Measurements from ENCODE around the gene RFC4.
A peak's percentile ranks its signal among the peaks of the same experiment; 100 is the strongest.

RFC4 gene

DNA sequence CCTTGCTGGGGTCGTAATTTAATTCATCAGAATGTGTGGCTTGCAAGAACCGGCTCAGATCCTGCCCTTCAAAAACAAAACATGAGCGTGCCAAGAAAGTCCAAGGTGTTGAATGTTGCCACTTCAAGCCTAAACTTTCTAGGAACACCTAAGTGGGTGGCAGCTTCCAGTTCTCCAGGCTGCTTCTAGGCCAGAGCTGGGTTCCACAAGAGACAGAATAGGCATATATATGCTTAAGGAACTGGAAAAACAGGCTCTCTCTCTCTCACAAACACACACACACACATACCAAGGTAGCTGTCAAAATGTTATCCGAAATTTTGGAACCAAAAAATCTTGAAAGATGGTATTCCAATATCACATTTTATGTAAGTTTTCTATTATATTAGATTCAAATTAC is 35.3 kb upstream of the RFC4 start:
- Histone ChIP-seq H3K4me3 (ENCODE audit: low read length) (no peak overlapping the region), H3K9ac (ENCODE audit: low read depth, low read length) (no peak overlapping the region), H3K4me2 (ENCODE audit: low read length) (no peak overlapping the region), H3K4me1 (ENCODE audit: control insufficient read depth, insufficient read depth, low read length) (no peaks in the 10 kb centered on the region), H3K9me3 (replicated peaks; ENCODE audit: low read length) (no peaks in the 10 kb centered on the region), H3K27me3 (ENCODE audit: control insufficient read depth, insufficient read depth, low read length) (peaks cover 25% of the 10 kb centered on the region), H3K36me3 (ENCODE audit: insufficient read depth, low read length) (no peaks in the 10 kb centered on the region)

DNA sequence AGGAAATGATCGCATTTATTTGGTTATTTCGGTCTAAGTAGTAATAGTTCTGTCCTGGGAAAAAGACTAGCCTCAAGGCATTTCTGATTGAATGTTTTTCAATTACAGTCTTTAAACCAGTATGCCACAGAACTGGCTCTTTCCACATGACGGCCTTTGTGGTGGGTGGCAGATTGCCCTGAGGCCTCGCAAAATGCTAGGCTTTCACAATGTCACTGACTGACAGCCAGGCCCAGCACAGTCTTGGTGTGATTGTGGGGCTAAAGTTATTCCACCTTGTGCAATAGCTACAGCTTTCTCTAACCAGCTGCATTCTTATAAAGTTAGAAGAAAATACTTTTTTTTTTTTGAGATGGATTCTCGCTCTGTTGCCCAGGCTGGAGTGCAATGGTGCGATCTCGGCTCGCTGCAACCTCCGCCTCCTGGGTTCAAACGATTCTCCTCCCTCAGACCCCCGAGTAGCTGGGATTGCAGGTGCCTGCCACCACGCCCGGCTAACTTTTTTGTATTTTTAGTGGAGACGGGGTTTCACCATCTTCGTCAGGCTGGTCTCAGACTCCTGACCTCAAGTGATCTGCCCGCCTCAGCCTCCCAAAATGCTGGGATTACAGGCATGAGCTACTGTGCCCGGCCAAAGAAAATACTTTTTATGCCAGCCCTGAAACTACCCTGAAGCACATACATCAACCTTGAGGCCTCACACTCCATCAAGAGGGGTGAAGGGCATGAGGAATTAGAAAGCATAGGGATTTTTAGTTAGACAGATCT is 33.8 kb upstream of the RFC4 start:
- Histone ChIP-seq H3K27me3 (ENCODE audit: control insufficient read depth, insufficient read depth, low read length) (peaks cover 13% of the 10 kb centered on the region), H3K36me3 (ENCODE audit: insufficient read depth, low read length) (no peaks in the 10 kb centered on the region), H3K4me3 (ENCODE audit: low read length) (no peak overlapping the region), H3K9me3 (replicated peaks; ENCODE audit: low read length) (no peaks in the 10 kb centered on the region), H3K4me2 (ENCODE audit: low read length) (no peak overlapping the region), H3K9ac (ENCODE audit: low read depth, low read length) (no peak overlapping the region), H3K4me1 (ENCODE audit: control insufficient read depth, insufficient read depth, low read length) (no peaks in the 10 kb centered on the region)

DNA sequence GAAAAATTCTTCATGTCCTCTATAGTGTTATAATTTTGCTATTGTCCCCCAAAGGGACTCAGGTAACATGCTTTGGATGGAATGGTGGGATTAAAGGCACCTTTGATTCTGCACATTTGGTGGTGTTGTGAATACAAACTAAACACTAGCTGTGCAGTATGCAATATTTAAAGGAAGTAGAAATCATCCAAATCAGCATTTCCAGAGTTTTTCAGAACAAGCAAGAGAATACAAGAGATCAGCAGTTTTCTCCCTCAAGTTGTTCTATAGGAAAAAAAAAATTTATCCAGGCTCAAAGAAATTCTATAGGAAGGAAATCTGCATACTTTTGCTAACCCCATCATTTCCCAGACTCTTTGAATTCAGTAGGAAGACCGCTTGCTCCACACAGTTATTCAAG is 26.0 kb upstream of the RFC4 start:
- Histone ChIP-seq H3K36me3 (ENCODE audit: insufficient read depth, low read length) (no peaks in the 10 kb centered on the region), H3K4me3 (ENCODE audit: low read length) (no peak overlapping the region), H3K9me3 (replicated peaks; ENCODE audit: low read length) (no peaks in the 10 kb centered on the region), H3K4me2 (ENCODE audit: low read length) (no peak overlapping the region), H3K27me3 (ENCODE audit: control insufficient read depth, insufficient read depth, low read length) (peaks cover 46% of the 10 kb centered on the region), H3K4me1 (ENCODE audit: control insufficient read depth, insufficient read depth, low read length) (no peaks in the 10 kb centered on the region), H3K9ac (ENCODE audit: low read depth, low read length) (no peak overlapping the region)

DNA sequence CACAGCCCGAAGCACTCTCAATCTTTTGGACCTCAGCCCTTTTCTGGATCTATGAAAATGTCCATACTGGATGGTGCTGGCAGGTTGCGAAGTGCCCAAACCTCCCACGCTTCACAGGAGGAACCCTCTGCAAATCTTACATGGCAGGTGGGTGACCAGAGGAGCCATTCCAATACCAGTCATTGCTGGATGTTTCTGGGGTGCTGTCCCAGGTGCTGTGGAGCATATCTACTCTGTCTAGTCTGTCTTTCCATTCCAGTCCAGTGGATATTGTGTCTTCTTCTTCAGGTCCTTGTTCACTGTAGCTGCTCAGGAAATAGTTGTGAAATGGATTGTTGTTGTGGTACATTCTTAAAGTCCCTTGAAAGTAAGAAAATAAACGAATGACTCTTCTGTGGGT is 25.5 kb upstream of the RFC4 start:
- Histone ChIP-seq H3K4me2 (ENCODE audit: low read length) (no peak overlapping the region), H3K36me3 (ENCODE audit: insufficient read depth, low read length) (no peaks in the 10 kb centered on the region), H3K9ac (ENCODE audit: low read depth, low read length) (no peak overlapping the region), H3K27me3 (ENCODE audit: control insufficient read depth, insufficient read depth, low read length) (peaks cover 46% of the 10 kb centered on the region), H3K9me3 (replicated peaks; ENCODE audit: low read length) (no peaks in the 10 kb centered on the region), H3K4me1 (ENCODE audit: control insufficient read depth, insufficient read depth, low read length) (no peaks in the 10 kb centered on the region), H3K4me3 (ENCODE audit: low read length) (no peak overlapping the region)

DNA sequence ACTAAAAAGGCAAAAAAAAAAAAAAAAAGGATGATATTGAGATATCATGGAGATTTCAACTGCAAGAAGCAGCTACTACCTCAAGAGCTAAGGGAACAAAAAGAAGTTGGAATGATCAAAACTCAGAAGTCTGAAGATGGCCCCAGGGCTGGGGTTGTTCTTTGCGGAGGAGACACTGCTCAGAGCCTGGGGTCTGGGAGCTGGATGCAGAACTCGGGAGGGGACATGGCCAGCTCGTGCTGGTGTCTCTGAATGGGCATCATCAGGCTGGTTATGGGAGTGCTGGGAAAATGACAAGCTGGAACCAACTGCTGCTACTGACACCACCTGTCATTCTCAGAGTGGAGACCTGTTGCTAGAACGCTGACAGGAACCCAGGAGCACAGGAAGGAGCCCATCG is 22.1 kb upstream of the RFC4 start:
- peaks cover 46% of the 10 kb centered on the region for H3K27me3 ChIP-seq (ENCODE audit: control insufficient read depth, insufficient read depth, low read length)
- no peak overlapping the region for H3K9ac ChIP-seq (ENCODE audit: low read depth, low read length)
- H3K4me2 ChIP-seq (ENCODE audit: low read length), result no peak overlapping the region
- no peaks in the 10 kb centered on the region for H3K36me3 ChIP-seq (ENCODE audit: insufficient read depth, low read length)
- H3K4me3 ChIP-seq (ENCODE audit: low read length), result no peak overlapping the region
- H3K9me3 ChIP-seq (replicated peaks; ENCODE audit: low read length), result no peaks in the 10 kb centered on the region
- peaks cover 17% of the 10 kb centered on the region for H3K4me1 ChIP-seq (ENCODE audit: control insufficient read depth, insufficient read depth, low read length)

DNA sequence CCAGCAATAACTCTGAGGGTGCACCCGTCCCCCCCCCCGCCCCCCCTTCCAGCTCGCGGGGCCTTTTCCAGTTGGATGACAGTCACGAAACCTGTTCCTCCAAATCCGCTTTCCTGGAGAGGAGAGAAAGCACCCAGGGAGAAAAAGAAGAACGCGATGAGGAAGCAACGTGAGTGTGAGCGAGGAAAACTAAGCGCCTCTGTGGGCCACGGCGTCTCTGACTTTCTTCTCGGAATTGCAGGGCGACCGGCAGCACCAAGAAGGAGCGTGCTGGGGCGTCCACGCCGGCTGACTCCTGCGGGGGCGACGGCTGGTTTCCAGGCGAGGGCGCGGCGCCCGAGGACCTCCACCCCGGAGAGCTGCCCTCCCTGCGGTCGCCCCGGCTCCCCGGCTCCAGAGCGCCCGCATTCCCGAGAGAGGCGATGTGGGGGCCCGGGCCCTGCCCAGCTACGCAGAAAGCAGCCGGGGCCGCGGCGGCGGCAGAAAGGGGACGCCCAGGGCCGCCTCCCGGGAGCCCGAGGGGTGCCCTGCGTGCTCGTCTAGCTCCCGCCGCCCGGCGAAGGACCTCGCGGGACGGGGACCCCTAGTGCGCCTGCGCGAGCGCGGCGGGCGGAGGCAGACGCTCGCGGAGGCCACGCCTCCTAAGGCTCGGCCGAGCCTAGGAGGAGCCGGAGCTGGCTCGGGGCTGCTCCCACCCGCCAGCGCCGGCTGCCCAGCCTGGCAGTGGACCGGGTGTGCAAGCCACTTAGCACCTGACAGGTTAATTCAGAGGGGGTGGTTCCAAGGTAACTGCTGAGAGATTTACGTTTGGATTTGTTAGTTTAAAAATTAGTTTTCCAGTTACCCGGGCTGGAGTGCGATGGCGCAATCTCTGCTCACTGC is 20.9 kb upstream of the RFC4 start:
- H3K27me3 ChIP-seq (ENCODE audit: control insufficient read depth, insufficient read depth, low read length), result peaks cover 39% of the 10 kb centered on the region
- H3K9ac ChIP-seq (ENCODE audit: low read depth, low read length), result peak overlapping the region; percentile 86
- peak overlapping the region; percentile 98 for H3K4me2 ChIP-seq (ENCODE audit: low read length)
- no peaks in the 10 kb centered on the region for H3K36me3 ChIP-seq (ENCODE audit: insufficient read depth, low read length)
- H3K4me1 ChIP-seq (ENCODE audit: control insufficient read depth, insufficient read depth, low read length), result peaks cover 21% of the 10 kb centered on the region
- H3K9me3 ChIP-seq (replicated peaks; ENCODE audit: low read length), result no peaks in the 10 kb centered on the region
- H3K4me3 ChIP-seq (ENCODE audit: low read length), result peak overlapping the region; percentile 85

DNA sequence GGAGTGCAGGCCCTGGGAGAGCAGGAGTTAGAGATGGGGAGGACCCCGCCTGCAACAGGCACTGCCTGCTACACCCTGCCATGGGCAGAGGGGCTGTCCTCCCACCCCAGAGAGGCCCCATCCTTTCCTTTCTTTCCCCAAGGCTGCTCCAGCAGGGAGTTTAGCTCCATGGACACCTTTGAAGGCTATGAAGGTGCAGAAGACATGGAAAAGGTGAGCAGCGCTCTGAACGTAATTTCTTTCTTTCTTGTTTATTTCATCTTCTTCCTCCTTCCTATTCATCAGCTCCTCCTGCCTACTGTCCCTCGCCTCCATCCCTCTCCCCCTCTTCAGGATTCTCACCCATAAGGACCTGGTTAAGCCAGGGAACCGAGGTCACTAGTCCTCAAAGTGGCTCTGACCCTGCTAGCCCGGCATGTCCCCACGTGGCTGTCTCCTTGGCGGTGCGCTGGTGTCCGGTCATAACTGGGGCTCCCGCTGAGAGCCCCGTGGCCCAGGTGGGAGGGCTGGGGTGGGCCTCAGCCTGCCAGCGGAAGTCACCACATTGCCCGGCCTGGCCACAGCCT is 20.2 kb upstream of the RFC4 start:
- Histone ChIP-seq H3K4me3 (ENCODE audit: low read length) (peak overlapping the region; percentile 85), H3K4me1 (ENCODE audit: control insufficient read depth, insufficient read depth, low read length) (peaks cover 25% of the 10 kb centered on the region), H3K27me3 (ENCODE audit: control insufficient read depth, insufficient read depth, low read length) (peaks cover 32% of the 10 kb centered on the region), H3K9ac (ENCODE audit: low read depth, low read length) (peak overlapping the region; percentile 86), H3K4me2 (ENCODE audit: low read length) (peak overlapping the region; percentile 98), H3K9me3 (replicated peaks; ENCODE audit: low read length) (no peaks in the 10 kb centered on the region), H3K36me3 (ENCODE audit: insufficient read depth, low read length) (no peaks in the 10 kb centered on the region)

DNA sequence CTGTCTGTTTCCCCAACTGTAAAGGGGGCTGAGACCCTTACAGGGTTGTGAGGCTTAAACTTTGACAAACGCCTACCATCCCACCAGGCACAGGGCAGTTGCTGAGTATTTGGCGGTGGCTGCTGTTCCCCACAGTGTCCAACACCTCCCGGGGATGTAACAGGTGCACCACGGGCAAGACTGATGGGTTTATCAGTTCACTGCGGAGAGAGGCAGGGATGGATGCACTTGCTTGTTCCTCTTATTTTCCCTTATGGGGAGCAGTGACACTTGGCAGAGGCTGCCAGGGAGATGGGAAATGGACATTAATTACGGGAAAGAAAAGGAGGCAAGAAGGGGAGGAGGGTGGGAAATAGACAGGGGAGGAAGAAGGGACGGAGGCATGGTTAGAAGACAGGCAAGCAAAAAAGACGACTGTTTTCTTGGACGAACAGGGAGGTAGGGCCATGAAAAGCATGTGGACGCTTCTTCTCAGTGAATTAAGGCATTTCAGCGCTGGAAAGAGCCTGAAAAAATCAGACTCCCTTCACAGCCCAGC is 19.7 kb upstream of the RFC4 start:
- H3K27me3 ChIP-seq (ENCODE audit: control insufficient read depth, insufficient read depth, low read length), result peaks cover 27% of the 10 kb centered on the region
- H3K4me3 ChIP-seq (ENCODE audit: low read length), result peak overlapping the region; percentile 85
- no peaks in the 10 kb centered on the region for H3K9me3 ChIP-seq (replicated peaks; ENCODE audit: low read length)
- H3K4me2 ChIP-seq (ENCODE audit: low read length), result peak overlapping the region; percentile 98
- H3K36me3 ChIP-seq (ENCODE audit: insufficient read depth, low read length), result no peaks in the 10 kb centered on the region
- peaks cover 25% of the 10 kb centered on the region for H3K4me1 ChIP-seq (ENCODE audit: control insufficient read depth, insufficient read depth, low read length)
- H3K9ac ChIP-seq (ENCODE audit: low read depth, low read length), result no peak overlapping the region

DNA sequence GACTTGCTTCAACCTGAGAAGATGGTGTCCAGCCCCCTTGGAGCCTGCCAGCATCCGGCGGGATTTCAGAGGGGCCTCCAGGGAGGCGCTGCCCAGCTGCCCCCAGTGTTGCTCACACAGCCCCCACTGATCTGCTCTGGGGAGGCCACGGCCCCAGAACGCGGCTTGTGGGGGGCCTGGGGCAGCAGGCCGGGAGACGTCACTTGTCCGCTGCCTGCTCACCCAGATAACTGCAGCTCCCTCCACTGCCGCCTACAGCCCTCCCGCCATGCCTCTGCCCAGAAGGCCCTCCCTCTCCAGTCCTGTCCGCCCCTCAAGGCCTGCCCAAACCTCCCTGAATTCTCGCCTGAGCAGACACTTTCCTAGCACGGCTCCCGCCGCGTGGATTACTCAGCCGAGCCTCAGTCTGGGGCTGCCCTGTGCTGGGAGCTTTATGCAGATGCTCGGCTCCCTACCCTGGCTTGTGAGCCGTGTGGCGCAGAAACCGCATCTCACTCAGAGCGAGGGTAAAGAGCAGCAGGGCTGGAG is 19.1 kb upstream of the RFC4 start:
- no peaks in the 10 kb centered on the region for H3K9me3 ChIP-seq (replicated peaks; ENCODE audit: low read length)
- peak overlapping the region; percentile 98 for H3K4me2 ChIP-seq (ENCODE audit: low read length)
- H3K4me1 ChIP-seq (ENCODE audit: control insufficient read depth, insufficient read depth, low read length), result peaks cover 25% of the 10 kb centered on the region
- H3K36me3 ChIP-seq (ENCODE audit: insufficient read depth, low read length), result no peaks in the 10 kb centered on the region
- peak overlapping the region; percentile 53 for H3K4me3 ChIP-seq (ENCODE audit: low read length)
- peaks cover 21% of the 10 kb centered on the region for H3K27me3 ChIP-seq (ENCODE audit: control insufficient read depth, insufficient read depth, low read length)
- H3K9ac ChIP-seq (ENCODE audit: low read depth, low read length), result peak overlapping the region; percentile 18

DNA sequence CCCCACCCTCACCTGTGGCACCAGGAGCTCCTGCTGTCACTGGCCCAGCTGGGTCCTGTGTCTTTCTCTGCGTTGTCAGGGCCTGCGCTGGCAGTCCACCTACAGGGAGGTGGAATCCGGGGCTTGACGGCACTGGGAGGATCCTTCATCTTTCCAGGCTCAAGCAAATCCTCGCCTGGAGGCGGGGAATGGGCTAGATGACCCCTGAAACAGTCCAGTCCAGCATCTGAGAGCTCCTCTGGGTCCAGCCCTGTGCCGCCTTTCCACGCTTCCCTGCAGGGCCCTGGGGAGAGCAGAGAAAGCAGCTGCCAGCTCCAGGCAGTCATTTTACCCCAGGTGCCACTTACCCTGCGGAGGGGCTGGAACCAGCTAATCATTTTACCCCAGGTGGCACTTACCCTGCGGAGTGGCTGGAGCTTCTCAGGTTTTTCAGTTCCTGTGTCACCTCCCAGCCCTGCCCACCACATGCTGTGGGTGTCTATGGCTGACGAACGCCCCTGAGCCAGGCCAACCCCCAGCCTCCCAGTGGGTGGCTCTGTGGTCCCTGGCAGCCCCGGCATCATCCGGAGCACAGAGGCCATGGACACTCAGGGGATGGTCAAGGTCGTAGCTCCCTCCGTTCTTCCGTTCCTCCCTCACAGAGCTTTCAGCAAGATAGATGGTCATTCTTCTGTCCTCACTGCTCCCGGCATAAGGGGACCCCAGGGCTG is 18.3 kb upstream of the RFC4 start:
- peaks cover 25% of the 10 kb centered on the region for H3K4me1 ChIP-seq (ENCODE audit: control insufficient read depth, insufficient read depth, low read length)
- no peak overlapping the region for H3K9ac ChIP-seq (ENCODE audit: low read depth, low read length)
- peaks cover 14% of the 10 kb centered on the region for H3K27me3 ChIP-seq (ENCODE audit: control insufficient read depth, insufficient read depth, low read length)
- no peaks in the 10 kb centered on the region for H3K9me3 ChIP-seq (replicated peaks; ENCODE audit: low read length)
- H3K36me3 ChIP-seq (ENCODE audit: insufficient read depth, low read length), result no peaks in the 10 kb centered on the region
- no peak overlapping the region for H3K4me3 ChIP-seq (ENCODE audit: low read length)
- H3K4me2 ChIP-seq (ENCODE audit: low read length), result peak overlapping the region; percentile 98

DNA sequence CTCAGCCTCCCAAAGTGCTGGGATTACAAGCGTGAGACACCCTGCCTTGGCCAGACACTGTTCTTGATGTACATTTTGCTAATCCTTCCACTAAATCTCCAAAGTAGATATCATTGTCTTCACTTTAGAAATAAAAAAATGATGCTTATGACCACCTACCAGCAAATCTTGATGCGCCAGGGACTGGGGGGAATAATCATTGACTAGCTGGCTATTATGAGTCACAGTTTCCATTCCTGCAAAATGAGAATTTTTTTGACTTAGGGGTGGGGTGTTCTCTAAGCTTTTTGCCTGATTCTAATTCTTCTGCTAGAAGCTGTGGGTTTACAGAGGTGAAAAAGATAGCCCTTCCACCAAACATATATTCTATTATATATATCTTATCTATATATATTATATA is 17.1 kb upstream of the RFC4 start:
- Histone ChIP-seq H3K4me2 (ENCODE audit: low read length) (no peak overlapping the region), H3K4me1 (ENCODE audit: control insufficient read depth, insufficient read depth, low read length) (peaks cover 25% of the 10 kb centered on the region), H3K36me3 (ENCODE audit: insufficient read depth, low read length) (no peaks in the 10 kb centered on the region), H3K9ac (ENCODE audit: low read depth, low read length) (no peak overlapping the region), H3K9me3 (replicated peaks; ENCODE audit: low read length) (no peaks in the 10 kb centered on the region), H3K4me3 (ENCODE audit: low read length) (no peak overlapping the region), H3K27me3 (ENCODE audit: control insufficient read depth, insufficient read depth, low read length) (peaks cover 3% of the 10 kb centered on the region)

Data from skeletal muscle satellite cell (primary cell).